Stomach (tissue), 9 donors: ENCODE results near the gene VDR. TPM values are rescaled to one million over a fixed set of nuclear protein-coding genes. Genes with fewer than 3 reads are reported as not detected.

Experiments
- DNase-seq, 2 donors: peaks; one replicate each; pipeline versions ENCODE4 v3.0.0 to v3.0.0-alpha.2; 2013 to 2019
- H3K27ac ChIP-seq, 5 donors: fragments of 200-600 bp in 4 of 5; sonication (generic) in 4 of 5; one replicate each; pipeline ENCODE4 v1.5.1; 2013 to 2019; ENCODE audit warnings: mild to moderate bottlenecking in 1 of 5, moderate library complexity in 1 of 5
- H3K27me3 ChIP-seq, 3 donors: fragments of 200-600 bp; sonication (generic); one replicate each; pipeline ENCODE4 v1.5.1; 2017 to 2019; ENCODE audit warnings: mixed run types in 1 of 3
- H3K36me3 ChIP-seq, 4 donors: fragments of 200-600 bp; sonication (generic); 1 replicate in 3 of 4; 2 replicates in 1 of 4; pipeline ENCODE4 v1.5.1; 2016 to 2019
- H3K4me1 ChIP-seq, 4 donors: fragments of 200-600 bp; sonication (generic); one replicate each; pipeline ENCODE4 v1.5.1; 2016 to 2019
- H3K4me3 ChIP-seq, 4 donors: fragments of 200-600 bp; sonication (generic) in 3 of 4; one replicate each; pipeline ENCODE4 v1.5.1; 2016 to 2019; ENCODE audit warnings: mild to moderate bottlenecking in 1 of 4
- H3K9me3 ChIP-seq, 4 donors: fragments of 200-600 bp; sonication (generic); one replicate each; pipeline ENCODE4 v1.5.1; 2016 to 2019
- CTCF ChIP-seq, 7 experiments: fragments of 450-650 bp in 4 of 7; fragments of 200-600 bp in 3 of 7; sonication (generic) in 3 of 7; IDR thresholded peaks; one replicate each; pipeline ENCODE4 v1.5.1; 2016 to 2019; ENCODE audit warnings: antibody characterized with exemption in 7 of 7, control low read depth in 2 of 7, mild to moderate bottlenecking in 1 of 7
- EP300 ChIP-seq: sonication (generic); formaldehyde crosslinking; IDR thresholded peaks from one replicate; pipeline ENCODE4 v1.6.1; 2017; ENCODE audit warnings: antibody characterized with exemption
- POLR2A ChIP-seq, 4 donors: fragments of 450-650 bp; IDR thresholded peaks; one replicate each; pipeline ENCODE4 v1.6.1; 2016; ENCODE audit warnings: antibody characterized with exemption in 4 of 4, control low read depth in 2 of 4, mild to moderate bottlenecking in 1 of 4, moderate library complexity in 1 of 4
- POLR2AphosphoS5 ChIP-seq, 3 donors: sonication (generic); formaldehyde crosslinking; IDR thresholded peaks; one replicate each; pipeline ENCODE4 v1.6.1; 2016; ENCODE audit warnings: antibody characterized with exemption in 3 of 3
- WGBS, 5 donors: extraction: QIAGEN DNeasy Blood & Tissue Kit in 3 of 5; methylation state at CpG; one replicate each; pipeline versions ENCODE4 v1.1.5 to v1.1.7; 2013 to 2018; 5-methylcytosine and 5-hydroxymethylcytosine counted together
- intact Hi-C: fragments of 100-400 bp; cut with DNase I; formaldehyde crosslinking; loops from one replicate; pipeline ENCODE4 v1.15.1; 2023; ENCODE audit warnings: low total_unique reads
- polyA plus RNA-seq, 3 donors: library from polyadenylated mRNA; stranded (reverse); fragments of 200-250 nt; gene quantifications; one replicate each; pipeline ENCODE4 v1.2.3, GENCODE V29; 2013
- total RNA-seq, 5 donors: library from RNA; depleted of rRNA; stranded (reverse); fragments of >200 nt; gene quantifications; one replicate each; pipeline versions ENCODE4 v1.1.0 to v1.2.3, GENCODE V29; 2014 to 2016
- donor health status: healthy with polysubstance abuse.
- donor health status: Bipolar disorder and iron deficiency.
- donor health status: healthy.

Gene VDR
- total and polyA plus RNA-seq, 8 donors: 2.8 to 22.3 (median 4.7) TPM

GRCh38 chr12:47877081-47877480, 27.7 kb downstream of the VDR start:
- no peak overlapping the region for H3K27ac ChIP-seq

GRCh38 chr12:47876440-47876960, 28.3 kb downstream of the VDR start:
- intact Hi-C loops: no loop called here
- Histone ChIP-seq H3K27me3 (no peaks in the 10 kb centered on the region), H3K27ac (no peak overlapping the region), H3K9me3 (no peaks in the 10 kb centered on the region), H3K36me3 (peaks cover 4 to 25% (median 14%) of the 10 kb centered on the region in 4 donors), H3K4me3 (no peak overlapping the region), H3K4me1 (no peaks in the 10 kb centered on the region)
- TF ChIP-seq POLR2A (IDR thresholded peaks at IDR 0.05) (no peak), POLR2AphosphoS5 (IDR thresholded peaks at IDR 0.05) (no peak), CTCF (IDR thresholded peaks at IDR 0.05) (no peak), EP300 (no peak)
- no peak for DNase-seq

More at GRCh38 chr12:47877081-47877480, 27.7 kb downstream of the VDR start:
- TF ChIP-seq EP300 (no peak), CTCF (IDR thresholded peaks at IDR 0.05) (no peak), POLR2AphosphoS5 (IDR thresholded peaks at IDR 0.05) (no peak), POLR2A (IDR thresholded peaks at IDR 0.05) (no peak)
- Histone ChIP-seq H3K4me1 (peaks cover 0 to 4% (median 3%) of the 10 kb centered on the region in 4 donors), H3K4me3 (no peak overlapping the region), H3K9me3 (no peaks in the 10 kb centered on the region), H3K36me3 (peaks cover 4 to 25% (median 14%) of the 10 kb centered on the region in 4 donors), H3K27me3 (no peaks in the 10 kb centered on the region)
- no peak for DNase-seq
- intact Hi-C loops: no loop called here
- 65 to 76% (median 70%) methylated on average over 4 of the region's 4 CpGs for WGBS, 5 donors

- no peak overlapping the region for H3K27ac ChIP-seq
Measured at GRCh38 chr12:47875746-47876439, 28.9 kb downstream of the VDR start.

GRCh38 chr12:47874316-47874715, 30.5 kb downstream of the VDR start:
- no peak for DNase-seq
- H3K27ac ChIP-seq: no peak overlapping the region
- H3K36me3 ChIP-seq: peaks cover 4 to 25% (median 14%) of the 10 kb centered on the region in 4 donors
- H3K9me3 ChIP-seq: no peaks in the 10 kb centered on the region
- H3K4me3 ChIP-seq: no peak overlapping the region
- H3K4me1 ChIP-seq: peaks cover 0 to 15% (median 11%) of the 10 kb centered on the region in 4 donors
- intact Hi-C loops: no loop called here
- WGBS, 5 donors: 72 to 82% (median 81%) methylated on average over 5 of the region's 5 CpGs
- H3K27me3 ChIP-seq: no peaks in the 10 kb centered on the region
- TF ChIP-seq EP300: no peak
- TF ChIP-seq POLR2AphosphoS5 (IDR thresholded peaks at IDR 0.05): no peak
- no peak for TF ChIP-seq CTCF (IDR thresholded peaks at IDR 0.05)
- no peak for TF ChIP-seq POLR2A (IDR thresholded peaks at IDR 0.05)

More at GRCh38 chr12:47875746-47876439, 28.9 kb downstream of the VDR start:
- TF ChIP-seq CTCF (IDR thresholded peaks at IDR 0.05) (no peak), POLR2A (IDR thresholded peaks at IDR 0.05) (no peak), POLR2AphosphoS5 (IDR thresholded peaks at IDR 0.05) (no peak), EP300 (no peak)
- Histone ChIP-seq H3K36me3 (peaks cover 4 to 25% (median 14%) of the 10 kb centered on the region in 4 donors), H3K27me3 (no peaks in the 10 kb centered on the region), H3K9me3 (no peaks in the 10 kb centered on the region), H3K4me3 (no peak overlapping the region), H3K4me1 (peaks cover 0 to 2% (median 1%) of the 10 kb centered on the region in 4 donors)
- intact Hi-C loops: no loop called here
- DNase-seq: no peak
- 86 to 95% (median 91%) methylated on average over 2 of the region's 2 CpGs for WGBS, 5 donors
